ENCODE results near the gene POGLUT3. TPM values are rescaled to one million over a fixed set of nuclear protein-coding genes. Genes with fewer than 3 reads are reported as not detected.

Gene POGLUT3
- total and polyA plus RNA-seq, 9 of the 15 experiments (the other 6 are each of a cell fraction or from before 2014, with no cell fraction given), result 4.6 to 29.7 (median 17.8) TPM

DNA sequence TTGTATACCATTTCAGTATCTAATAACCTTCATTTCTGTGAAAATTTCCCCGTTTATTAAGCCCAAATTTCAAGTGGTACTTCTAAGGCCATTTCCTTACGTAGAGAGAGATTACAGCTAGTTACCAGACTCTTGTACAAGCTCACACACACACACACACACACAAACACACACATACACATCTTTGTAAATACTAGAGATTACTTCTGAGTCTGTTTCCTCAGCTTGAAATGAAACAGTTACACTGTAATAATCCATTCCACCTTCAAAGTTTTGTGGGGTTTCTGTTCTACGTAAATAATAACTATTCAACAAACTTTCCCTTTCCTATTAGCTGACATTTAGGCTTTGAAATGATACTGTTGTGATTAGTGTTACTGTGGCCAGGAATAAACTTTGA, 6.2 kb downstream of the POGLUT3 start:
- WGBS (ENCODE audit: insufficient coverage, low coverage, missing lambda C conversion rate), result 81% methylated on average over 3 of the region's 3 CpGs
- ChIA-PET CTCF (ENCODE audit: low intra/inter-chr PET ratio) (no interaction called here), POLR2A (interaction anchor here (0.6 to 1.1 kb wide), 3 partner anchors 9 to 140 kb away, joined by 3 read pairs; no protein-coding TSS in a partner anchor)
- no peaks in the 10 kb centered on the region for H3K9me3 ChIP-seq (replicated peaks; ENCODE audit: control insufficient read depth, insufficient read depth, low read depth, low read length)
- TF ChIP-seq LARP7 (IDR thresholded peaks at IDR 0.05) (no peak), RBM15 (IDR thresholded peaks at IDR 0.05; ENCODE audit: insufficient read depth, low read length) (no peak), HDAC1 (IDR thresholded peaks at IDR 0.05) (no peak), SAFB2 (IDR thresholded peaks at IDR 0.05; ENCODE audit: borderline replicate concordance, low read depth, low read length, severe bottlenecking) (no peak), DPF2 (IDR thresholded peaks at IDR 0.05) (no peak), ETV1 (tag; conservative IDR thresholded peaks at IDR 0.05; ENCODE audit: low read depth) (no peak), ZNF12 (CRISPR knock-in tag; IDR thresholded peaks at IDR 0.05) (no peak), ZNF431 (CRISPR knock-in tag; IDR thresholded peaks at IDR 0.05) (no peak), ZFX (CRISPR knock-in tag; IDR thresholded peaks at IDR 0.05) (no peak), CCAR2 (IDR thresholded peaks at IDR 0.05; ENCODE audit: low read depth, low read length) (no peak)
- TF ChIP-seq, protein P1, sequence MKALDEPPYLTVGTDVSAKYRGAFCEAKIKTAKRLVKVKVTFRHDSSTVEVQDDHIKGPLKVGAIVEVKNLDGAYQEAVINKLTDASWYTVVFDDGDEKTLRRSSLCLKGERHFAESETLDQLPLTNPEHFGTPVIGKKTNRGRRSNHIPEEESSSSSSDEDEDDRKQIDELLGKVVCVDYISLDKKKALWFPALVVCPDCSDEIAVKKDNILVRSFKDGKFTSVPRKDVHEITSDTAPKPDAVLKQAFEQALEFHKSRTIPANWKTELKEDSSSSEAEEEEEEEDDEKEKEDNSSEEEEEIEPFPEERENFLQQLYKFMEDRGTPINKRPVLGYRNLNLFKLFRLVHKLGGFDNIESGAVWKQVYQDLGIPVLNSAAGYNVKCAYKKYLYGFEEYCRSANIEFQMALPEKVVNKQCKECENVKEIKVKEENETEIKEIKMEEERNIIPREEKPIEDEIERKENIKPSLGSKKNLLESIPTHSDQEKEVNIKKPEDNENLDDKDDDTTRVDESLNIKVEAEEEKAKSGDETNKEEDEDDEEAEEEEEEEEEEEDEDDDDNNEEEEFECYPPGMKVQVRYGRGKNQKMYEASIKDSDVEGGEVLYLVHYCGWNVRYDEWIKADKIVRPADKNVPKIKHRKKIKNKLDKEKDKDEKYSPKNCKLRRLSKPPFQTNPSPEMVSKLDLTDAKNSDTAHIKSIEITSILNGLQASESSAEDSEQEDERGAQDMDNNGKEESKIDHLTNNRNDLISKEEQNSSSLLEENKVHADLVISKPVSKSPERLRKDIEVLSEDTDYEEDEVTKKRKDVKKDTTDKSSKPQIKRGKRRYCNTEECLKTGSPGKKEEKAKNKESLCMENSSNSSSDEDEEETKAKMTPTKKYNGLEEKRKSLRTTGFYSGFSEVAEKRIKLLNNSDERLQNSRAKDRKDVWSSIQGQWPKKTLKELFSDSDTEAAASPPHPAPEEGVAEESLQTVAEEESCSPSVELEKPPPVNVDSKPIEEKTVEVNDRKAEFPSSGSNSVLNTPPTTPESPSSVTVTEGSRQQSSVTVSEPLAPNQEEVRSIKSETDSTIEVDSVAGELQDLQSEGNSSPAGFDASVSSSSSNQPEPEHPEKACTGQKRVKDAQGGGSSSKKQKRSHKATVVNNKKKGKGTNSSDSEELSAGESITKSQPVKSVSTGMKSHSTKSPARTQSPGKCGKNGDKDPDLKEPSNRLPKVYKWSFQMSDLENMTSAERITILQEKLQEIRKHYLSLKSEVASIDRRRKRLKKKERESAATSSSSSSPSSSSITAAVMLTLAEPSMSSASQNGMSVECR (CRISPR knock-in tag; IDR thresholded peaks at IDR 0.05), result no peak
- TF ChIP-seq, protein P2, sequence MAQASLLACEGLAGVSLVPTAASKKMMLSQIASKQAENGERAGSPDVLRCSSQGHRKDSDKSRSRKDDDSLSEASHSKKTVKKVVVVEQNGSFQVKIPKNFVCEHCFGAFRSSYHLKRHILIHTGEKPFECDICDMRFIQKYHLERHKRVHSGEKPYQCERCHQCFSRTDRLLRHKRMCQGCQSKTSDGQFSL (CRISPR knock-in tag; IDR thresholded peaks at IDR 0.05), result no peak
- TF ChIP-seq, protein P2 (tag; IDR thresholded peaks at IDR 0.05), result no peak
- TF ChIP-seq, protein P3, sequence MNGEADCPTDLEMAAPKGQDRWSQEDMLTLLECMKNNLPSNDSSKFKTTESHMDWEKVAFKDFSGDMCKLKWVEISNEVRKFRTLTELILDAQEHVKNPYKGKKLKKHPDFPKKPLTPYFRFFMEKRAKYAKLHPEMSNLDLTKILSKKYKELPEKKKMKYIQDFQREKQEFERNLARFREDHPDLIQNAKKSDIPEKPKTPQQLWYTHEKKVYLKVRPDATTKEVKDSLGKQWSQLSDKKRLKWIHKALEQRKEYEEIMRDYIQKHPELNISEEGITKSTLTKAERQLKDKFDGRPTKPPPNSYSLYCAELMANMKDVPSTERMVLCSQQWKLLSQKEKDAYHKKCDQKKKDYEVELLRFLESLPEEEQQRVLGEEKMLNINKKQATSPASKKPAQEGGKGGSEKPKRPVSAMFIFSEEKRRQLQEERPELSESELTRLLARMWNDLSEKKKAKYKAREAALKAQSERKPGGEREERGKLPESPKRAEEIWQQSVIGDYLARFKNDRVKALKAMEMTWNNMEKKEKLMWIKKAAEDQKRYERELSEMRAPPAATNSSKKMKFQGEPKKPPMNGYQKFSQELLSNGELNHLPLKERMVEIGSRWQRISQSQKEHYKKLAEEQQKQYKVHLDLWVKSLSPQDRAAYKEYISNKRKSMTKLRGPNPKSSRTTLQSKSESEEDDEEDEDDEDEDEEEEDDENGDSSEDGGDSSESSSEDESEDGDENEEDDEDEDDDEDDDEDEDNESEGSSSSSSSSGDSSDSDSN (IDR thresholded peaks at IDR 0.05; ENCODE audit: borderline replicate concordance in 1 of 2, low read depth in 2 of 2, low read length in 2 of 2), result no peak
- TF ChIP-seq, protein P4, sequence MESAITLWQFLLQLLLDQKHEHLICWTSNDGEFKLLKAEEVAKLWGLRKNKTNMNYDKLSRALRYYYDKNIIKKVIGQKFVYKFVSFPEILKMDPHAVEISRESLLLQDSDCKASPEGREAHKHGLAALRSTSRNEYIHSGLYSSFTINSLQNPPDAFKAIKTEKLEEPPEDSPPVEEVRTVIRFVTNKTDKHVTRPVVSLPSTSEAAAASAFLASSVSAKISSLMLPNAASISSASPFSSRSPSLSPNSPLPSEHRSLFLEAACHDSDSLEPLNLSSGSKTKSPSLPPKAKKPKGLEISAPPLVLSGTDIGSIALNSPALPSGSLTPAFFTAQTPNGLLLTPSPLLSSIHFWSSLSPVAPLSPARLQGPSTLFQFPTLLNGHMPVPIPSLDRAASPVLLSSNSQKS (CRISPR knock-in tag; IDR thresholded peaks at IDR 0.05), result no peak
- no peak overlapping the region for H3K4me3 ChIP-seq
- H3K9me1 ChIP-seq (ENCODE audit: control insufficient read depth, insufficient read depth, low read length), result no peaks in the 10 kb centered on the region
- no peak overlapping the region for H3K4me2 ChIP-seq (ENCODE audit: insufficient read depth, low read length)
- no TSS peak for BruUV-seq (replicated peaks)
- H3K79me2 ChIP-seq (ENCODE audit: control insufficient read depth, insufficient read depth, low read length), result peaks cover 32% of the 10 kb centered on the region
- no peak overlapping the region for H3K27ac ChIP-seq (ENCODE audit: extremely low read depth, low read depth, low read length)
- no peak for DNase-seq (ENCODE audit: extremely low read depth in 1 of 4, low spot score in 3 of 4)
- intact Hi-C loops (cut with micrococcal nuclease) (loop anchor here (10.0 kb wide), 1 partner anchor 367 kb away; the partner anchor contains the start of gene ACAT1), in situ Hi-C loops (cut with MboI) (no loop called here)
- no peak overlapping the region for H2AFZ ChIP-seq (ENCODE audit: low read depth, low read length)
- H3K9ac ChIP-seq (ENCODE audit: insufficient read depth in 1 of 2, low read depth in 2 of 2, low read length in 2 of 2), result no peak overlapping the region
- no peaks in the 10 kb centered on the region for H4K20me1 ChIP-seq (replicated peaks; ENCODE audit: control insufficient read depth, insufficient read depth, low read length)
- H3K4me1 ChIP-seq (replicated peaks in 1 of 2; ENCODE audit: control insufficient read depth in 2 of 2, insufficient read depth in 2 of 2, low read length in 2 of 2), result peaks cover 0 to 10% of the 10 kb centered on the region in 2 experiments; a peak in 2 of 5 replicates
- H3K36me3 ChIP-seq (ENCODE audit: control insufficient read depth, insufficient read depth, low read length), result peaks cover 19% of the 10 kb centered on the region; the same call in 2 of the 3 replicates
- ATAC-seq, result no peak
- H3K27me3 ChIP-seq (ENCODE audit: control insufficient read depth in 2 of 2, insufficient read depth in 2 of 2, low read length in 2 of 2), result no peaks in the 10 kb centered on the region
- peak; percentile 61 for FAIRE-seq

Measured in K562 (cell line).